Measurements from ENCODE around the gene FBXO40.

FBXO40 gene

GRCh38 chr3:121624147-121624899 is 31.1 kb downstream of the FBXO40 start:
- DNase-seq, result no peak

GRCh38 chr3:121626495-121626894 is 33.3 kb downstream of the FBXO40 start:
- no peak for DNase-seq

- no peak for DNase-seq
These were observed 34.0 kb downstream of the FBXO40 start for GRCh38 chr3:121627211-121627610.

- no peak for DNase-seq
These were observed 34.4 kb downstream of the FBXO40 start for GRCh38 chr3:121627622-121628021.

- DNase-seq, result no peak
These were observed 36.4 kb downstream of the FBXO40 start for GRCh38 chr3:121629601-121630000.

GRCh38 chr3:121630355-121630754 is 37.2 kb downstream of the FBXO40 start:
- no peak for DNase-seq

- DNase-seq, result no peak
These were observed 44.7 kb downstream of the FBXO40 start for GRCh38 chr3:121637922-121638321.

- DNase-seq, result no peak
These were observed 47.9 kb downstream of the FBXO40 start for GRCh38 chr3:121641127-121641526.

GRCh38 chr3:121642601-121643314 is 49.6 kb downstream of the FBXO40 start:
- no peak for DNase-seq

GRCh38 chr3:121645054-121645453 is 51.9 kb downstream of the FBXO40 start:
- no peak for DNase-seq

GRCh38 chr3:121648219-121648958 is 55.2 kb downstream of the FBXO40 start:
- no peak for DNase-seq

GRCh38 chr3:121649645-121650044 is 56.5 kb downstream of the FBXO40 start:
- DNase-seq, result no peak

- DNase-seq, result no peak
These were observed 58.5 kb downstream of the FBXO40 start for GRCh38 chr3:121651684-121652083.

- no peak for DNase-seq
These were observed 61.6 kb downstream of the FBXO40 start for GRCh38 chr3:121654493-121655385.

- no peak for DNase-seq
These were observed 65.7 kb downstream of the FBXO40 start for GRCh38 chr3:121658716-121659435.

GRCh38 chr3:121659586-121659985 is 66.4 kb downstream of the FBXO40 start:
- DNase-seq, result no peak

- DNase-seq, result peak; percentile 62
These were observed 67.4 kb downstream of the FBXO40 start, which contains the start of gene HCLS1 for GRCh38 chr3:121660356-121661171. TSS of gene HCLS1 (minus strand) at chr3:121660903. CDS start at chr3:121658347, 2,556 bp downstream.

GRCh38 chr3:121661376-121661775 is 68.2 kb downstream of the FBXO40 start:
- DNase-seq, result no peak

- DNase-seq, result no peak
These were observed 69.6 kb downstream of the FBXO40 start for GRCh38 chr3:121662742-121663141.

GRCh38 chr3:121663171-121663847 is 70.1 kb downstream of the FBXO40 start:
- no peak for DNase-seq

All from activated CD8-positive, alpha-beta memory T cell treated with anti-CD3 and anti-CD28 coated beads, Interleukin-2, amount 50 U/mL, for 4 hours (primary cell).